Stimulated activated CD4-positive, alpha-beta T cell treated with anti-CD3 and anti-CD28 coated beads, Interleukin-12 subunit alpha, Interleukin-12 subunit beta, amount 100 ng/mL, for 4 hours (primary cell): ENCODE results near the gene STRIP1.
A peak's percentile ranks its signal among the peaks of the same experiment; 100 is the strongest.

Experiments used
- DNase-seq: peaks from one replicate; pipeline ENCODE4 v3.0.0-alpha.2; 2020

STRIP1 gene

GRCh38 chr1:110053552-110054428 is 19.4 kb downstream of the STRIP1 start:
- DNase-seq, result peak; percentile 73

- DNase-seq, result no peak
These were observed 21.3 kb downstream of the STRIP1 start for GRCh38 chr1:110055493-110056284.

DNA sequence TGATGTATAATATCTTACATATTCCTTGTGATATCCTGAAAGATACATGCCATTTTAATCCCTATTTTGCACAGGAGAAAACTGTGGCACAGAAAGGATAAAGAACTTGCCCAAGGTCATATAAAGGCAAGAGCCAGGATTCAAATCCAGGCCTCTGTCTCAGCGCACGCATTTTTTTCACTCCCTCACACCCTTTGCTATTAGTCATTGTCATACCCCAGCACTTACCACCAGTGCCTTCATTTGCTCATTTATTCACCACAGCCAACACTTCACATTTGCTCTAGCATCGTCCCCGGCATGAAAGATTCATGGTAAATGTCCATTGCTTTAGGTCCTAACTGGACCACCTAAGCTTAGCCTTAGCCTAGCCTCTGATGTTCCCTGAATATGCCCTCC is 21.9 kb downstream of the STRIP1 start:
- DNase-seq, result no peak

DNA sequence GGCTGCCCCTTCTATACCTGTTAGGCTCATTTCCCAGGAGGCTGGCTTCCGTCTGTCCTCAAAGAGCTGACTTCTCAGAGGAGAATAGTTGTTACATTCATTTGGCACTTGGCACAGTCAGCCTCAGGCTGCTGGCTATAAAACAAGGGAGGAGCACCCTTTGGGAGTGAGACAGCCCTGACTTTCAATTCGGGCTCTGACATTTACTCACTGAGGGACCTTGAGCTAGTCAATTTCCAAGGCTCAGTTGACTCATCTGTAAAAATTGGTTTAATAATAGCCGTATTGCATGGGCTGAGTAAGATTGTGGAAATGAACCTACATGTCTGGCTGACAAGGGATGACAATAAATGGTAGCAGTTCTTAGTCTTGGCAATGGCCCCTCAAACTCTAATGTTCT is 22.4 kb downstream of the STRIP1 start:
- DNase-seq, result no peak

DNA sequence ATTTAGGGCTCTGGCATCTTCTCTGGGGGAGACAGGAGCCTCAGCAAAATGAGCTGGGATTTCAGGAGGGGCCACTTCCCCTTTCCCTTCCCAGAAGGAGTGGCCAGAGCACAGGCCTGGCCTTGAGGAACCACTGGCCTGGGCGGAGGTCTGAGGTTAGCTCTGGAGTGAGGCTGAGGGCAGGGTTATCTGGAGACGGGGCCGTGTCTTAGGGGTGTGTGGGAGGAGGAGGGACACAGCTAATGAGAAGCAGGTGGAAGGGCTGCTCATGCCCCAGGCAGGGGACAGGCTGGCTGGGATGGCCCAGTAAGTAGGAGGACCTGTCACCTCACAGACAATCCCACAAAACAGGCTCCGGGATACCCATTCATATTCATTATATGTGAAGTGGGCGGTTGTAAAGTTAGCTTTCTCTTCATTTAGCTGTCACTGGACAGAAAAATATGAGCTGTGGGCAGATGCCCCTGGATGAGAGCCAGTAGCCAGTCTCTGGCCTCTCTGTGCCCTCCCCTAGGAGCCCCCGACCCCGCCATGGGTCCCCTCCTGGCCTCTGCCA is 23.6 kb downstream of the STRIP1 start:
- no peak for DNase-seq

DNA sequence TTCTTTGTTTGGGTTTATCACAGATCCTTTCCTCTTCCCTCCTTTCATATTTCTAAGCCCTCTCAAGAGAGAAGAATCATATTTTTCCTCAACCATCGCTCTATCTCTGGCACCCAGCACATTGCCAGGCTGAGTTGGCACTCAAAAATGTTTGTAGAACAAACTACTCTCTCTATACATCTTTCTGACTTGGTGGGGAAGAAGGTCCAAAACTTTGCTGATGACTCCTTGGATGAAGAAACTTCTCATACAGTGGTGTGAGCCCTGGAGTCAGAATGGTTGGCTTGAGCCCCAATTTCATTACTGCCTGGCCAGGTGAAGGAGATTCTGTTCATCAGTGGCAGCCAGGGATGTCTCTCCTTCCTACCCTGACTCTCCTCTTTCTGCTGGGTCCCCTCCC is 24.2 kb downstream of the STRIP1 start:
- DNase-seq, result no peak

DNA sequence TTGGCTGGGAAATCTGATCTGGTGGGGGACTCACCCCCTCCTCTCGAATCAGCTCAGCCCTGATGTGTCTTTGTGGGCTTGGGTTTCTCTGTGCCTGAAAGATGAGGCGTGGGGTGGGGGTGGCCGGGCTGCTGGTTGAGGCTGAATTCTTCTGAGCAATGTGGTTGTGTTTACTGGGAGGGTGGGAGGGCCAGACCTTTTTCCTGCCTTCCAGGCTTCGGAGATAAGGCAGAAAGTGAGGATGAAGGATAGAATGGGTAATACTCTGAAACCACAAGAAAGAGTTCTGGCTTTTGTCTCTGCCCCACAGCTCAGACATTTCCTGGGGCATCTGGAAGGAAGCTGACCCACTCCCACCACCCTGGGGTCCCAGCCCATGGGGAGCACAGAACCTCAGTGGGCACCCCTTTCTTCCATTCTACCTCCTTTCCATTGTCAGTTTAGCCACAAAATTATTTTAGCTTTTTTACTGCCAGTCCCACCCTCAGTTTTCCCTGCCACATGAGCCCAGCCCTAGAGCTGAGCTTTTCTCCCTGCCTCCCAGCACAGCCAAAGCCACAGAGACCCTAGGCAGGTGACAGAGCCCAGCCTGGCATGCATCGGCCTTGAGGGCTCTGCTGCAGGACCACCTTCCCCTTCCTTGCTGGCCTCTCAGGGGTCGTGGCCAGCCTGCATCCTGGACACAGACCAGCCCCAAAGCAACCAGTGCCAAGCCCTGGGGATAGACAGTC is 24.9 kb downstream of the STRIP1 start:
- no peak for DNase-seq

DNA sequence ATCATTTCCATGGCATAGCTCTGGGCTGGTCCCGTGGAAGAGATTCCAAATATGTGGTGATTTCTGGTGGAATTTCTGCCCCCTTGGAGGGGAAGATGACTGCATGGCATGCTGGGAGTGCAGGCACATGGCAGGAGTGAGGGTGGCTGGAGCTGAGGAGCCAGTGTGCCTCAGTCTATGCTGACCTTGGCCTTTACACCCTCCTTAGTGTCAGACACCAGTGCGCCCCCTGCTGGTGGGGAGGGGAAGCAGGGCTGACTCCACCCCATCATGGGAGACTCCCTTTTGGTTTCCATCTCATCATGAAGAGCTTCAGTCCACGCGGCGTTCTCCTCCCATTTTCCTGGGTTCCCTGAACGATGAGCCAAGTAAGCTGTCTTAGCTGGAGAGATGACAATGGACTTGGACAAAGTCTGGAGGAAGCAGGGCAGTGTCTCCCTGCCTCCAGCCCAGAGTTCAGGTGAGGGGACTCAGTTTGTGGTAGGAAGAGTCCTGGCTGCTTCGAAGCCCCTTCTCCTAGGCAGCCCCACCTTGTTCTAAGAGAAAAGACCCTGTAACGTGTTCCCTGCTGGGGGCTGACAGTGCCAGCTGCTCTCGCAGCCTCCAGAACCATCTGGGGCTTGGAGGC is 25.7 kb downstream of the STRIP1 start:
- peak; percentile 72 for DNase-seq

GRCh38 chr1:110060662-110061060 is 26.2 kb downstream of the STRIP1 start:
- DNase-seq, result no peak

DNA sequence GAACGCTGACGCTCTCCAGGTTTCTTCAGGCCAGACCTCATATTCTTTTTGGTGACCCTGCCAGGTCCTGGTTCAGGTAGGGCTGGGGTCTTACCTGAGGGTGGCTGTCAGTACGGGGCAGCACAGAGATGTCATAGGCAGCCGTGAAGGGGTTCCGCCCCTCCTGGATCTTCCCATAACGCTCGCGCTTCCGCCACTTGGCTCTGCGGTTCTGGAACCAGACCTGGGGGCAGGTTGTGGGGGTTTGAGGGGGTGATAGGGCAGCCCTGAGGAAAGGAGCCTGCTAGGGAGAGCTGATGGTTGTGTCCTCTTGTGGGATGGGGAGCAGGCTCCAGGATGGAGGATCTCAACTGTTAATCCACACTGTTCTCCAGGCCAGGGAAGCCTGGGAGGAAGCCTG is 26.9 kb downstream of the STRIP1 start:
- DNase-seq, result no peak

GRCh38 chr1:110062612-110063011 is 28.2 kb downstream of the STRIP1 start:
- DNase-seq, result no peak

- no peak for DNase-seq
These were observed 29.4 kb downstream of the STRIP1 start for GRCh38 chr1:110063781-110064180.

GRCh38 chr1:110064576-110065337 is 30.3 kb downstream of the STRIP1 start:
- DNase-seq, result no peak

- no peak for DNase-seq
These were observed 31.4 kb downstream of the STRIP1 start for GRCh38 chr1:110065841-110066240.

DNA sequence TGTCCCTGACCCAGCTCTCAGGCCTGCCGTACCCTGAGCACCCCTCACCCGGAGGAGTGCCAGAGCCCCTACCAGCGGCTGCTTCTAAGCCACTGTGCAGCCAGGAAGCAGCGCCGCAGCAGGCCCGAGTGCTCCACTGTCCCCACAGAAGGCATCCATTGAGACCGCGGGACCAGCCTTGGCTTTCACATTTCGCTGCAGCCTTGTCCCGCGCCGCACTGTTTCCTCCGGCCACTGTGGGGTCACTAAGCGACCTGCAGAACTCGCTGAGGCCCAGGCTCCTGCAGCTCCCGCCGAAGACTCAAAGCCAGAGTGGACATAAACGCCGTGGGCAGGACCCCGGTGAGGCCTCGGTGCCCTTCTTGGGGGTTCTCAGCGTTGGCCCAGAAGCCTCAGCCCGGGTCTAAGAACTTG is 33.1 kb downstream of the STRIP1 start:
- no peak for DNase-seq

DNA sequence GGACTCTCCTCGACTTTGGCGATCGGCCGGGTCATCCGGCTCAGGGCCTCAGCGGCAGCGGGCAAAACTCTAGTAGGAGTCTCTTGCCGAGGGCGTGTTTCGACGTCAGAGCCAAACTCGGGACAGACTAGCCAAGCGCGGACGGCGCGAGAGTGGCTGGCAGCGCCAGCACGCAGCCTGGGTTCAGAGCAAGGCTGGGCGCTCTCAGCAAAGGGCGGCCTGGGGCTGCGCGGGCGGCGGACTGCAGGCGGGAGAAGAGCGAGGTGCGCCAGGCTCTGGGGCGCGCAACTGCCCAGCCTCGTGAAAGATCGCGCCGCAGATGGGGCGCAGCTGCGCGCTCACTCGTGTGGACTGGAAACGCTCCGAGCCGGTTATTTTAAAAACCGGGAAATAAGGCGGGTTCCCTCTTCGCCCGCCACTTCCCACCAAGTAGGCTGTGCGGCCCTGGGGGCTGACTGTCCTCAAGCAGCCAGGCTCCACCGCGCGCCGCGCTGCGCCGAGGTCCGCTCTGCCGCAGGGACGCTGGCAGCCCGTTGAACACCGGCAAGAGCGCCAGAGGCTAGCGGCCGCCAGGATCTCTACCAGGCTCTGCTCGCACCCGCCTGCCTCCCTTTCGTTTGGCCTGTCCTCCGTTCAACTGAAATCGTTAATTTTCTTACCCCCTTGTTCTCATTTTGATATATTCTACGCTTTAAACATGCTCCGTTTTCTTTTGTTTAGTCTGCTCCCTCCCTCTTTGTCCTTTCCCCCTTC is 33.6 kb downstream of the STRIP1 start:
- no peak for DNase-seq

- DNase-seq, result no peak
These were observed 34.4 kb downstream of the STRIP1 start for GRCh38 chr1:110068646-110069403.

GRCh38 chr1:110069404-110070281 is 35.2 kb downstream of the STRIP1 start:
- DNase-seq, result no peak

GRCh38 chr1:110070282-110070669 is 35.9 kb downstream of the STRIP1 start:
- DNase-seq, result no peak
